Pancreas (tissue), 10 donors: ENCODE data around the gene CREB3. TPM values are rescaled to one million over a fixed set of nuclear protein-coding genes. Genes with fewer than 3 reads are reported as not detected.

ENCODE experiments used
- ATAC-seq, 4 donors: fragments of 200-7000 bp; cut with Tn5 transposase; one replicate each; pipeline versions ENCODE4 v1.8.0 to v1.9.1; 2020; ENCODE audit warnings: mild to moderate bottlenecking in 4 of 4, moderate library complexity in 4 of 4
- DNase-seq, 6 donors: peaks; one replicate each; pipeline ENCODE4 v3.0.0-alpha.2; 2020
- FAIRE-seq: peaks from 2 replicates; lab custom pipeline; 2012; peaks lifted over from hg19 to GRCh38; lab: Jason Lieb, UNC
- H3K27ac ChIP-seq, 4 donors: fragments of 200-600 bp; sonication (generic); 1 replicate in 3 of 4; 2 replicates in 1 of 4; pipeline versions ENCODE4 v1.5.0 to v1.8.0; 2020
- H3K27me3 ChIP-seq, 4 donors: fragments of 200-600 bp; one replicate each; pipeline ENCODE4 v1.8.0; 2021
- H3K36me3 ChIP-seq, 3 donors: fragments of 200-600 bp; sonication (generic) in 1 of 3; one replicate each; pipeline versions ENCODE4 v1.5.0 to v1.8.0; 2020 to 2021
- H3K4me1 ChIP-seq, 3 donors: fragments of 200-600 bp; one replicate each; pipeline ENCODE4 v1.8.0; 2021
- H3K4me3 ChIP-seq, 4 donors: fragments of 200-600 bp; sonication (generic) in 2 of 4; one replicate each; pipeline versions ENCODE4 v1.5.0 to v1.8.0; 2020 to 2021
- H3K9me3 ChIP-seq, 4 donors: fragments of 200-600 bp; one replicate each; pipeline ENCODE4 v1.8.0; 2021
- CTCF ChIP-seq, 4 donors: fragments of 200-600 bp; sonication (generic) in 3 of 4; IDR thresholded peaks; one replicate each; pipeline versions ENCODE4 v1.5.0 to v1.8.0; 2021; ENCODE audit warnings: antibody characterized with exemption in 4 of 4
- WGBS, 2 donors: extraction: QIAGEN DNeasy Blood & Tissue Kit; methylation state at CpG; one replicate each; pipeline ENCODE4 v1.1.7; 2013; 5-methylcytosine and 5-hydroxymethylcytosine counted together
- intact Hi-C, 3 donors: fragments of 100-400 bp; cut with DNase I; formaldehyde crosslinking; loops; one replicate each; pipeline versions ENCODE4 v1.11.1 to v1.14.2; 2022
- polyA plus RNA-seq, 2 donors: library from polyadenylated mRNA; stranded (reverse); fragments of 200-250 nt; gene quantifications; one replicate each; pipeline ENCODE4 v1.2.3, GENCODE V29; 2013
- total RNA-seq, 6 donors: library from RNA; stranded (reverse); fragmentation: NEBNext Ultra II Directional in 4 of 6; extraction: Animal tissue kit (Norgen Biotek cat#: 25700) in 4 of 6; gene quantifications; one replicate each; pipeline versions ENCODE4 v1.2.1 to v1.2.4, GENCODE V29; 2021 to 2023
- donor health status: healthy with polysubstance abuse.
- donor health status: DM: no; HTN: no; CAD: no; lungs with moderate emphysema.
- donor health status: DM: no; HTN: no; CAD: no.
- donor health status: control.
- donor health status: control.
- donor health status: Bipolar disorder and iron deficiency.
- donor health status: DM: yes; HTN: yes; CAD: no.
- donor health status: DM: no; HTN: no; CAD: no.
- donor health status: DM: no; HTN: no; CAD: no.
- donor health status: DM: yes; HTN: yes; CAD: no.

CREB3 gene
- total and polyA plus RNA-seq, 8 donors = 15.7 to 29.6 (median 20.5) TPM

- WGBS, 2 donors = 45 to 61% methylated on average over 6 of the region's 6 CpGs
- peak; percentile 11 to 35 (median 26) for TF ChIP-seq CTCF (IDR thresholded peaks at IDR 0.05)
- peak overlapping the region in 2 of 4 donors; percentile 19 to 92 for H3K27ac ChIP-seq
- peak in 1 of 6 donors; percentile 67 for DNase-seq
- FAIRE-seq = no peak
- intact Hi-C loops = no loop called here
- no peaks in the 10 kb centered on the region for H3K27me3 ChIP-seq
- H3K36me3 ChIP-seq = peaks cover 0 to 9% (median under 1%) of the 10 kb centered on the region in 3 donors
- peaks cover 25 to 42% (median 26%) of the 10 kb centered on the region in 3 donors for H3K4me1 ChIP-seq
- ATAC-seq = no peak
- H3K4me3 ChIP-seq = peak overlapping the region in 1 of 4 donors; percentile 72
- H3K9me3 ChIP-seq = no peaks in the 10 kb centered on the region
These were observed 2.6 kb upstream of the CREB3 start for GRCh38 chr9:35729700-35730485.

GRCh38 chr9:35730486-35730854 is 2.0 kb upstream of the CREB3 start:
- Histone ChIP-seq H3K27ac (peak overlapping the region in 2 of 4 donors; percentile 12 to 92), H3K4me1 (peaks cover 25 to 42% (median 26%) of the 10 kb centered on the region in 3 donors), H3K36me3 (peaks cover 0 to 9% (median 0%) of the 10 kb centered on the region in 3 donors), H3K4me3 (peak overlapping the region in 3 of 4 donors; percentile 0 to 87 (median 72)), H3K27me3 (no peaks in the 10 kb centered on the region), H3K9me3 (no peaks in the 10 kb centered on the region)
- intact Hi-C loops = no loop called here
- DNase-seq = no peak
- TF ChIP-seq CTCF (IDR thresholded peaks at IDR 0.05) = no peak
- FAIRE-seq = no peak
- ATAC-seq = no peak
- 85 to 93% methylated on average over 2 of the region's 2 CpGs for WGBS, 2 donors

- 1% methylated on average over 30 to 47 of the region's 47 CpGs for WGBS, 2 donors
- H3K36me3 ChIP-seq = peaks cover 3 to 18% (median 6%) of the 10 kb centered on the region in 3 donors
- DNase-seq (no peak), ATAC-seq (no peak), FAIRE-seq (no peak)
- H3K4me3 ChIP-seq = peak overlapping the region; percentile 72 to 87 (median 83)
- no peak for TF ChIP-seq CTCF (IDR thresholded peaks at IDR 0.05)
- H3K27ac ChIP-seq = peak overlapping the region; percentile 81 to 92 (median 91)
- H3K4me1 ChIP-seq = peaks cover 25 to 42% (median 26%) of the 10 kb centered on the region in 3 donors
- no peaks in the 10 kb centered on the region for H3K27me3 ChIP-seq
- H3K9me3 ChIP-seq = no peaks in the 10 kb centered on the region
- intact Hi-C loops = no loop called here
These were observed 866 bp upstream of the CREB3 start for GRCh38 chr9:35731415-35732184.

GRCh38 chr9:35732800-35733541 is 505 bp downstream of the CREB3 start:
- TF ChIP-seq CTCF (IDR thresholded peaks at IDR 0.05) = no peak
- H3K4me3 ChIP-seq = peak overlapping the region; percentile 72 to 87 (median 83)
- FAIRE-seq = no peak
- 1 to 2% methylated on average over 14 of the region's 14 CpGs for WGBS, 2 donors
- ATAC-seq = peak; percentile 2 to 4 (median 2)
- H3K36me3 ChIP-seq = peaks cover 3 to 32% (median 16%) of the 10 kb centered on the region in 3 donors
- DNase-seq = peak in 1 of 6 donors; percentile 42
- intact Hi-C loops = no loop called here
- no peaks in the 10 kb centered on the region for H3K27me3 ChIP-seq
- H3K9me3 ChIP-seq = no peaks in the 10 kb centered on the region
- H3K27ac ChIP-seq = peak overlapping the region; percentile 81 to 92 (median 91)
- peaks cover 25 to 42% (median 26%) of the 10 kb centered on the region in 3 donors for H3K4me1 ChIP-seq
